ENCODE data around the gene NABP2. TPM values are rescaled to one million over a fixed set of nuclear protein-coding genes. Genes with fewer than 3 reads are reported as not detected.
"Not testable (repeated sequence)": the region's sequence is repeated elsewhere in the genome, so short reads cannot be mapped to it uniquely, and the experiment has no call there.

NABP2 gene
- total RNA-seq, 1 donor from 2014 or later = 19.8 TPM

GRCh38 chr12:56260921-56261320 is 36.8 kb downstream of the NABP2 start:
- H3K36me3 Mint-ChIP-seq (ENCODE audit: low read depth, unreplicated experiment) = peaks cover 4% of the 10 kb centered on the region
- H3K9me3 Mint-ChIP-seq (ENCODE audit: unreplicated experiment) = no peaks in the 10 kb centered on the region
- TF ChIP-seq, protein P1, sequence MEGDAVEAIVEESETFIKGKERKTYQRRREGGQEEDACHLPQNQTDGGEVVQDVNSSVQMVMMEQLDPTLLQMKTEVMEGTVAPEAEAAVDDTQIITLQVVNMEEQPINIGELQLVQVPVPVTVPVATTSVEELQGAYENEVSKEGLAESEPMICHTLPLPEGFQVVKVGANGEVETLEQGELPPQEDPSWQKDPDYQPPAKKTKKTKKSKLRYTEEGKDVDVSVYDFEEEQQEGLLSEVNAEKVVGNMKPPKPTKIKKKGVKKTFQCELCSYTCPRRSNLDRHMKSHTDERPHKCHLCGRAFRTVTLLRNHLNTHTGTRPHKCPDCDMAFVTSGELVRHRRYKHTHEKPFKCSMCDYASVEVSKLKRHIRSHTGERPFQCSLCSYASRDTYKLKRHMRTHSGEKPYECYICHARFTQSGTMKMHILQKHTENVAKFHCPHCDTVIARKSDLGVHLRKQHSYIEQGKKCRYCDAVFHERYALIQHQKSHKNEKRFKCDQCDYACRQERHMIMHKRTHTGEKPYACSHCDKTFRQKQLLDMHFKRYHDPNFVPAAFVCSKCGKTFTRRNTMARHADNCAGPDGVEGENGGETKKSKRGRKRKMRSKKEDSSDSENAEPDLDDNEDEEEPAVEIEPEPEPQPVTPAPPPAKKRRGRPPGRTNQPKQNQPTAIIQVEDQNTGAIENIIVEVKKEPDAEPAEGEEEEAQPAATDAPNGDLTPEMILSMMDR (IDR thresholded peaks at IDR 0.05; ENCODE audit: unreplicated experiment) = no peak
- H3K27me3 Mint-ChIP-seq (ENCODE audit: unreplicated experiment) = peaks cover 6% of the 10 kb centered on the region
- no peak for DNase-seq (ENCODE audit: low spot score)
- peaks cover 12% of the 10 kb centered on the region for H3K4me1 Mint-ChIP-seq (ENCODE audit: unreplicated experiment)
- H3K4me3 Mint-ChIP-seq (ENCODE audit: unreplicated experiment) = no peak overlapping the region
- H3K27ac Mint-ChIP-seq (ENCODE audit: unreplicated experiment) = no peak overlapping the region

GRCh38 chr12:56261503-56262232 is 37.5 kb downstream of the NABP2 start:
- Mint-ChIP-seq H3K9me3 (ENCODE audit: unreplicated experiment) (no peaks in the 10 kb centered on the region), H3K27ac (ENCODE audit: unreplicated experiment) (no peak overlapping the region), H3K4me3 (ENCODE audit: unreplicated experiment) (no peak overlapping the region), H3K36me3 (ENCODE audit: low read depth, unreplicated experiment) (no peaks in the 10 kb centered on the region), H3K4me1 (ENCODE audit: unreplicated experiment) (peaks cover 11% of the 10 kb centered on the region), H3K27me3 (ENCODE audit: unreplicated experiment) (peaks cover 3% of the 10 kb centered on the region)
- no peak for DNase-seq (ENCODE audit: low spot score)
- TF ChIP-seq, protein P1 (IDR thresholded peaks at IDR 0.05; ENCODE audit: unreplicated experiment) = no peak

- H3K27ac Mint-ChIP-seq (ENCODE audit: unreplicated experiment); DNase-seq (ENCODE audit: low spot score); H3K4me3 Mint-ChIP-seq (ENCODE audit: unreplicated experiment); H3K36me3 Mint-ChIP-seq (ENCODE audit: low read depth, unreplicated experiment); H3K9me3 Mint-ChIP-seq (ENCODE audit: unreplicated experiment); H3K27me3 Mint-ChIP-seq (ENCODE audit: unreplicated experiment): not testable (repeated sequence)
- H3K4me1 Mint-ChIP-seq (ENCODE audit: unreplicated experiment) = peaks cover 17% of the 10 kb centered on the region
These were observed 38.8 kb downstream of the NABP2 start for GRCh38 chr12:56262955-56263354.

DNA sequence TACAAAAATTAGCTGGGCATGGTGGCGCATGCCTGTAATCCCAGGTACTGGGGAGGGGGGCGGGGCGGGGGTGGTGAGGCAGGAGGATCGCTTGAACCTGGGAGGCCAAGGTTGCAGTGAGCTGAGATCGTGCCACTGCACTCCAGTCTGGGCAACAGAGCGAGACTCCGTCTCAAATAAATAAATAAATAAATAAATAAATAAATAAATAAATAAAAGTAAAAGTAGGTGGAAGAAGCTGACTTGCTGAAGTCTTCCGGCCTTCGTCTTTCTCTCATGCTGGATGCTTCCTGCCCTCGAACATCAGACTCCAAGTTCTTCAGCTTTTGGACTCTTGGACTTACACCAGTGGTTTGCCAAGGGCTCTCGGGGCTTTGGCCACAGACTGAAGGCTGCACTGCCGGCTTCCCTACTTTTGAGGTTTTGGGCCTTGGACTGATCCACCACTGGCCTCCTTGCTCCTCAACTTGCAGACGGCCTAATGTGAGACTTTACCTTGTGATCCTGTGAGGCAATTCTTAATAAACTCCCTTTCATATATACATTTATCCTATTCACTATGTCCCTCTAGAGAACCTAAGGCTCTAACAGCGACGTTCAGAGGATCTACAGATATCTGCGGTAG is 42.0 kb downstream of the NABP2 start:
- H3K36me3 Mint-ChIP-seq (ENCODE audit: low read depth, unreplicated experiment); DNase-seq (ENCODE audit: low spot score); H3K27me3 Mint-ChIP-seq (ENCODE audit: unreplicated experiment); H3K9me3 Mint-ChIP-seq (ENCODE audit: unreplicated experiment): not testable (repeated sequence)
- peak overlapping the region; percentile 94 for H3K4me3 Mint-ChIP-seq (ENCODE audit: unreplicated experiment)
- peak overlapping the region; percentile 84 for H3K27ac Mint-ChIP-seq (ENCODE audit: unreplicated experiment)
- peaks cover 12% of the 10 kb centered on the region for H3K4me1 Mint-ChIP-seq (ENCODE audit: unreplicated experiment)

- TF ChIP-seq, protein P1 (IDR thresholded peaks at IDR 0.05; ENCODE audit: unreplicated experiment) = peak; percentile 59
- Mint-ChIP-seq H3K4me3 (ENCODE audit: unreplicated experiment) (peak within 1 kb of the TSS; percentile 94), H3K27me3 (ENCODE audit: unreplicated experiment) (peaks cover 2% of the 10 kb centered on the region), H3K36me3 (ENCODE audit: low read depth, unreplicated experiment) (peaks cover 13% of the 10 kb centered on the region), H3K27ac (ENCODE audit: unreplicated experiment) (peak within 1 kb of the TSS; percentile 84), H3K9me3 (ENCODE audit: unreplicated experiment) (no peaks in the 10 kb centered on the region), H3K4me1 (ENCODE audit: unreplicated experiment) (peaks cover 12% of the 10 kb centered on the region)
- peak; percentile 86 for DNase-seq (ENCODE audit: low spot score)
These were observed 42.7 kb downstream of the NABP2 start, which contains the start of gene COQ10A for GRCh38 chr12:56266693-56267442. COQ10A (plus strand) TSS chr12:56266942; CDS start chr12:56267119, 177 bp downstream.

Measured in endothelial cell (in vitro differentiated cells).